NCI-H1105 (cell line): Measurements from ENCODE around the gene BCAS3.
A peak's percentile ranks its signal among the peaks of the same experiment; 100 is the strongest.

Experiments used
- DNase-seq: peaks from one replicate; lab custom pipeline; 2025; lab: John Stamatoyannopoulos, UW

BCAS3 gene

GRCh38 chr17:61199431-61200338, 522.0 kb downstream of the BCAS3 start:
- DNase-seq: no peak

DNA sequence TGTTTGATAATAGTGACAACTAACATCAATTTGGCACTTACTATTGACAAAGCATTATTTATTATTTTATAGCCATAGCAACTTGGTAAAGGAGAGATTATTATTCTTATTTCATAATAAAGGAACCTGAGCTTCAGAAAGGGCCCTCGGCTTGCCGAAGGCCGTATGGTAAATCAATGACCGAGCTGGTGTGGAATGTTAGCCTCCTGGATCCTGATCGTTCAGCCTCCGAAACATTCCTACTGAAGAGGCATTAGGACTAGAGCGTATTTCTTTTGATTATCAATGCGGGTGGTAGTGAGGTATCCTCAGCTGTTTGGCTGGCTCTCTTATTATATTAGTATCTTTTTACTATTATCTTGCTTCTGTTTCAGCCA, 522.7 kb downstream of the BCAS3 start:
- DNase-seq: no peak

GRCh38 chr17:61201211-61201610, 523.6 kb downstream of the BCAS3 start:
- no peak for DNase-seq

- no peak for DNase-seq
Observed at GRCh38 chr17:61202564-61202963, 524.9 kb downstream of the BCAS3 start.

- no peak for DNase-seq
Observed at GRCh38 chr17:61203671-61204131, 526.0 kb downstream of the BCAS3 start.

DNA sequence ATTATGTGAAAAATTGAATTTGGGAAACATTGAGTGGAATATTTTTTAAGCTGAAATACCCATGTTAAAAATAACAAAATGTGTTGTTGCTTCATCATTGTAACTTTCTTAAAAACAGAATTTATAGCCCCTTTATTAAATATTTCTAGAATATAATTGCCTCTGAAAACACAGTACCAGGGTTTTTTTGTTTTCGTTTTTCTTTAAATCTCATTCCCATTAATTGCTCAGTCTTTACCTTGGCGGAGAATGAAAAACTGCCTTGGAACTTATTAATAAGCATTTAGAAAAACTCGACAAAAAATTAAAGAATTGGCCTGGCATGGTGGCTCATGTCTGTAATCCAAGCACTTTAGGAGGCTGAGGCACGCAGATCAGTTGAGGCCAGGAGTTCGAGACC, 526.8 kb downstream of the BCAS3 start:
- DNase-seq: no peak

- DNase-seq: no peak
Observed at GRCh38 chr17:61205401-61205800, 527.8 kb downstream of the BCAS3 start.

DNA sequence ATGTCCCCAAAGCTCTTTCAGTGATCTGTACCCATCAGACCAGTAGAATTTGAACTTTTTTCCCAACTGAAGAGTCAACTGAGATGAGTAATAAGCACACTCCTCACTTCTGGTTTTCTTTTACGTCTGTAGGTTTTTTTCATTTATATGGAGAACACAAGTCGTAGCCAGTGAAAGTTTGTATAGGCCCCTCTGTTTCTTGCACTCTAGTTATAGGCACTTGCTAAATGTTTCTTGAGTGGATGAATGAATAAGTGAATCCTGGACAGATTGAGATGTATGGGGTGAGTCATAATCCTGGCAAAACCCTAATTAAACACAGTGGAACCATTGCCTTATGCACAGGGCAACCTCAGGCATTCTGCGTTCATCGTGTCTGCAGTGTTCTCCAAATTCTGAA, 528.3 kb downstream of the BCAS3 start:
- no peak for DNase-seq

DNA sequence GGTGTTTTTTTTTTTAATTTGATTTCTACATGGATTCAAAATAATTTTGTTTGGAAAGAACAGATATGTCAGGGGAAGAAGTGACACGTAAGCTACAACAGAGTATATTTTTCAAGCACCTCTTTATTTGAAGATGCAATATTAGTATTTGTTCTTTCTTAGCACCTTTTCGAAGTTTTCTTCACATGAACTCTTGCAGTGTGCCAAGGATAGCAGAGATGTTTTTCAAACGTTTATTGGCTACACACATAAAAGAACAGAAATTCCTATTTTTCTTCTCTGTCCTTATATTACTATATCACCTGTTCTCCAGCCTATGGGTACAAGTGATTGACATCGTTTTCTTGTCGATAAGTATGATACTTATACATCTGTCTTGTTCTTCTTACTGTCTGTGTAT, 529.3 kb downstream of the BCAS3 start:
- DNase-seq: no peak

DNA sequence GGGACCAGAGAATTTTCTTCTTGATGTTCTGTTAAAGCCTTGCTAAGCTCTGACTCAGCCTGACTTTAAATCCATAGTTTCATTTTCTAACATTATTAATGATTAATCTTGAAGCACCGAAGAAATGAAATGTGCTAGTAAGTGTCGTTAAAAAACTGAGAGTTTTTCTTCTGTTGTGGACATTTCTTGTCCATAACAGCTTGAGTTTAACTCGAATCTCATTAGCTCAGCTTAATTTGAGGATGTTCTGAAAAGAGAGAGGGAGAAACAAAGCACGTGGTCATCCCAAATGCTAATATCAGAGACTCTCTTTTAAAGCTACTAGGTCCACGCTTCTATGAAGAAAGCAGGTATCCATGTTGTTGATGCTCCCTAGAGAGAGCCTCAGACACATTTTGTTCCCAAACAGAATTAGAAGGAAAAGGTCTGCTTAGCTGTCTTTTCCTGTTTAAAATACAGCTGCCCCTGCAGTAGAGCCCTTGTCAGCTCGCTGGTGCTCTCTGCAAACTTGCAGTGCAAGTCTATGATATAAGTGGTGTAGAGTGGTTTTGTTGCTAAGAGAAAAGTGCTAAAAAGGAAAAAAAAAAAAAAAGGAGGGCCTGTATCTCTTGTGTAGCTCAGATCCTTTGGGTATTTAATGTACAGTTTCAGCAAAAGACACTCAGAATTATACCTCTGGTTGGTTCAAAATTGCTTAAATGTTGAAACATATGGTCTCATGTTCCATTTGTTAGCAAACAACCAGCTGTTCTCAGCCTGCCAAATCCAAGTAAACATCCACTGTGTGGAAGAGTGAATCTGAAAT, 530.9 kb downstream of the BCAS3 start:
- DNase-seq: peak; percentile 23

GRCh38 chr17:61209106-61209439, 531.4 kb downstream of the BCAS3 start:
- DNase-seq: no peak

DNA sequence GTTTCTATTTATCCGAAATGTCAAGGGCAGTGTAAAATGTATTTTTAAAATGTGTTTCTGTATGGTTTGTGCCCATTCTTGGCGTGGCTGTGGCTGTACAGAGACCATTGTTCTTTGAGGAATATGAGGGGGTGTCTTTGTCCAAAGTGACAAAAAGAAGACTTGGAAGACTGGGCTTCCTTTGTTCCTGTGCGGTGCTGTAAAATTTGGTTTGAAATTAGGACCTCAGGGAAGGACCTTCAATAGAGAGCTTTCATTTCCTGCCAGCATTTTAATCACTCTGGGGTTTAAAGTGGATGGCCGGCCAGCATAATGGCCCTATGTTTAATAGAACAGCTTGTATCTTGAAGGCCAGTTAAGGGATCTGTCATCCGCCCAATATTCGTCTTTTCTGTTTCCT, 531.9 kb downstream of the BCAS3 start:
- no peak for DNase-seq

GRCh38 chr17:61211236-61211635, 533.6 kb downstream of the BCAS3 start:
- DNase-seq: no peak

DNA sequence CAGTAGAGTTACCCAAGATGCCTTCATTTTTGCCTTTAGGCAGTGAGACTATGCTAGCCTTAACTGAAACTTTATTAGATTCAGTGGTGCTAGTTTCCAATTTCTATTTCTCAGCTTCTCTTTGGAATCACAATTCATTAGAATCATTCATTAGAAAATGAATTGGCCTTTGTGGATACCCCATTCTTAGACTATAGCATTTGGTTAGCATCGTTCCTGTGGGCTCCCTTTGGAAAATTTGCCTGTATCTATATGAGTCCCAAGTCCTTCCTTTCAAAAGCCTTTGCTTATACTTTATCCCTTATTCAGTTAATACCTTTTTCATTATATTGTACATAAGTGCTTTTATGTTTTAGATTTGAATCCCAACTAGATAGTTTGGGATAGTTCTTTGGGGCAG, 535.0 kb downstream of the BCAS3 start:
- no peak for DNase-seq

- DNase-seq: no peak
Observed at GRCh38 chr17:61214753-61215152, 537.1 kb downstream of the BCAS3 start.

GRCh38 chr17:61216066-61216465, 538.4 kb downstream of the BCAS3 start:
- DNase-seq: no peak

GRCh38 chr17:61217878-61218437, 540.3 kb downstream of the BCAS3 start:
- no peak for DNase-seq

DNA sequence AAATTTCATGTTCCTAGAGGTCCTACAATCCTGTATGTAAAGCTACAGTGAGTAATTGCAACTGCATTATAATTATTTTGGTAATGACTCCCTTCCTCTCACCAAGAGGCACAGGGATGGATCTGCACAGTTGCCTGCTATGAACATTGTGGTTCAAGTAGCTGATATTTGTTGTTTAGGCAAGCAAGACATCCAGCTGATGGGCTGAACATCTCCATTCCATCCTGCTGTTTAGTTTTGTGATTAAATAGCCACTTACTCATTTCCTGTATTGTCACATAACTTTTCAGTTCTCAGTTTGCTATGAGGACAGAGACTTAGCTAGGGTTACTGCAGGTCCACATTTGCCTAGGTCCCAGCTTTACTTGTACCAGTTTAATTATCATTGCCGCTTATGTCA, 540.8 kb downstream of the BCAS3 start:
- no peak for DNase-seq

DNA sequence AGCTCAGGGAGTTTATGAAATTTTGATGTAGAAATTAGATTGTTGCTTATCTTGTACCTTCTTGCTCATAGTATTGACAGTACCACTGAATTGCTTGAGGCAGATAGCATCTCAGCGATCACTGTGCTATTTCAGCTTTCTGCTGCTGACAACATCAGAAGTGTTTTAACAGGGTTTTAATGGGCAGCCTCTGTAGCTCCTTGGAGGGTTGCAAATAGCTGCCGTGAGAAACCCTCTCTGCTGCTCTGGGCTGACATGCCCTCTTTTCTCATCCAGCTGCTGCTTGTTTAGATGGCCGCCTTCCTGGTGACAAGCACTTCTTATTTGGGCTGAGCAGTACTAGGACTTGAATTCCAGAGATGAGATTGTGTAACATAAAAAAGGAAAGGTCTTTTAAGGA, 541.8 kb downstream of the BCAS3 start:
- no peak for DNase-seq

DNA sequence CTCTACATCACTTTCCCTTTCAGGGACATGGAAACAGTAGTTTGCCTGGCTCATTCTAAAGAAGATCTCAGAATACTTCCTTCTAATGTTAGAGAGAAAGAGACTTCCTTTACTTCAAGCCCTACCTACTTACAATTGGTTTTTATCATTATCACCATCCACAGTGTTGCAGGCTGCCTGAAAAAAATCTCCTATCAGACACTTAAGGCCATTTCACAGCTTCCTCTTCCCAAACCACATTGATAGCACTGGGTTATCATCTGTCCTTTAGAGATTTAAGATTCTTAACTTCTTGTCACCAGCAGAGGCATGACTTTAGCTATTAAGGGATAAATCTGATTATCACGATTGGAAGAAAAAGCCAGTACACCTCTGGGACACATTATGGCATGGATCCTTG, 543.5 kb downstream of the BCAS3 start:
- no peak for DNase-seq

GRCh38 chr17:61221597-61222471, 544.2 kb downstream of the BCAS3 start:
- no peak for DNase-seq

GRCh38 chr17:61223725-61224124, 546.1 kb downstream of the BCAS3 start:
- DNase-seq: no peak
